GM12878 (cell line): ENCODE data around the gene P4HA3. TPM values are rescaled to one million over a fixed set of nuclear protein-coding genes. Genes with fewer than 3 reads are reported as not detected.

ENCODE experiments used
- ATAC-seq: fragments of 200-7000 bp; cut with Tn5 transposase; 3 replicates; pipeline ENCODE4 v1.9.1; 2020; ENCODE audit warnings: mild to moderate bottlenecking, moderate library complexity
- BruUV-seq: library from RNA; stranded (reverse); fragments of 400-500 nt; replicated peaks from 2 replicates; lab custom pipeline; 2021; lab: Mats Ljungman, UMichigan
- CTCF ChIA-PET: fragments of 300-600 bp; sonication (Branson Sonifier 250); formaldehyde crosslinking; extraction: SDS; loops from one replicate; lab custom pipeline; 2021; ENCODE audit warnings: inconsistent platforms; lab: Yijun Ruan, JAX
- POLR2A ChIA-PET: fragments of 350-600 bp; formaldehyde crosslinking; extraction: SDS; loops from one replicate; lab custom pipeline; 2021; ENCODE audit warnings: inconsistent platforms; lab: Charles Lee
- RAD21 ChIA-PET: fragments of 300-600 bp; sonication (Branson Sonifier 250); formaldehyde crosslinking; loops from one replicate; lab custom pipeline; 2023; ENCODE audit warnings: antibody characterized with exemption; ENCODE audit not compliant: unreplicated experiment; lab: Charles Lee
- SMC1A ChIA-PET: fragments of 300-600 bp; sonication (Branson Sonifier 250); formaldehyde crosslinking; loops from one replicate; lab custom pipeline; 2023; ENCODE audit not compliant: unreplicated experiment, uncharacterized antibody; lab: Charles Lee
- DNase-seq: peaks from one replicate; pipeline ENCODE4 v3.0.0-alpha.2; 2011; ENCODE audit warnings: low read depth, low spot score
- FAIRE-seq: peaks from 3 replicates; lab custom pipeline; 2011; peaks lifted over from hg19 to GRCh38; lab: Jason Lieb, UNC
- H2AFZ ChIP-seq: 2 replicates; pipeline ENCODE4 v1.6.0; 2011; ENCODE audit warnings: low read depth, low read length, control low read depth; ENCODE audit not compliant: control insufficient read depth
- H3K27ac ChIP-seq: 2 replicates; pipeline ENCODE4 v1.5.1; 2011; ENCODE audit warnings: control low read depth; ENCODE audit not compliant: control insufficient read depth, insufficient read depth
- H3K27me3 ChIP-seq, 2 experiments: replicated peaks in 1 of 2; 2 replicates each; pipeline versions ENCODE4 v1.6.0 to v1.6.1; 2011; ENCODE audit warnings: low read length in 1 of 2; ENCODE audit not compliant: control insufficient read depth in 2 of 2, insufficient read depth in 2 of 2
- H3K36me3 ChIP-seq, 2 experiments: 2 replicates each; pipeline ENCODE4 v1.5.1; 2011; ENCODE audit warnings: low read length in 1 of 2; ENCODE audit not compliant: control insufficient read depth in 2 of 2, insufficient read depth in 2 of 2
- H3K4me1 ChIP-seq: 2 replicates; pipeline ENCODE4 v1.6.1; 2011; ENCODE audit warnings: mild to moderate bottlenecking, low read length, moderate library complexity, mixed read lengths; ENCODE audit not compliant: control insufficient read depth, insufficient read depth
- H3K4me2 ChIP-seq: 2 replicates; pipeline ENCODE4 v1.6.0; 2011; ENCODE audit warnings: control low read depth; ENCODE audit not compliant: control insufficient read depth, insufficient read depth
- H3K4me3 ChIP-seq: fragments of 200-600 bp; sonication (generic); 2 replicates; pipeline ENCODE4 v1.5.1; 2016
- H3K79me2 ChIP-seq: 2 replicates; pipeline ENCODE4 v1.6.0; 2011; ENCODE audit warnings: low read length; ENCODE audit not compliant: control insufficient read depth, insufficient read depth
- H3K9ac ChIP-seq: 2 replicates; pipeline ENCODE4 v1.8.0; 2011; ENCODE audit warnings: low read length, control low read depth, mixed read lengths; ENCODE audit not compliant: control insufficient read depth, insufficient read depth
- H3K9me3 ChIP-seq: replicated peaks from 3 replicates; pipeline ENCODE4 v1.5.1; 2011; ENCODE audit warnings: mild to moderate bottlenecking, low read length; ENCODE audit not compliant: control insufficient read depth, insufficient read depth
- H4K20me1 ChIP-seq: 2 replicates; pipeline ENCODE4 v1.6.0; 2011; ENCODE audit not compliant: control insufficient read depth, insufficient read depth
- ATF7 ChIP-seq: fragments of 450-650 bp; IDR thresholded peaks from 2 replicates; pipeline ENCODE4 v1.6.1; 2016; ENCODE audit warnings: low read depth, mild to moderate bottlenecking
- E4F1 ChIP-seq: fragments of 450-650 bp; IDR thresholded peaks from 2 replicates; pipeline ENCODE4 v1.6.1; 2018; ENCODE audit warnings: borderline replicate concordance, mild to moderate bottlenecking; ENCODE audit not compliant: partially characterized antibody
- HDAC2 ChIP-seq: fragments of 200-600 bp; sonication (generic); IDR thresholded peaks from 2 replicates; pipeline ENCODE4 v1.6.1; 2017
- HSF1 ChIP-seq: fragments of 150-350 bp; IDR thresholded peaks from 2 replicates; pipeline ENCODE4 v1.6.1; 2014; ENCODE audit warnings: mild to moderate bottlenecking, low read depth, low read length
- NR2C2 ChIP-seq: IDR thresholded peaks from 2 replicates; pipeline ENCODE4 v1.6.1; 2011; ENCODE audit warnings: borderline replicate concordance, low read depth; ENCODE audit not compliant: control insufficient read depth, insufficient read length
- SMC3 ChIP-seq: IDR thresholded peaks from 2 replicates; pipeline ENCODE4 v1.6.1; 2011; ENCODE audit warnings: low read length, improper control_type of control experiment, borderline replicate concordance
- STAT3 ChIP-seq: IDR thresholded peaks from 2 replicates; pipeline ENCODE4 v1.6.1; 2011; ENCODE audit warnings: low read depth, low read length, improper control_type of control experiment
- ZBTB33 ChIP-seq: fragments of 450-650 bp; IDR thresholded peaks from 2 replicates; pipeline ENCODE4 v1.6.1; 2017; ENCODE audit warnings: mild to moderate bottlenecking
- ZNF687 ChIP-seq: fragments of 450-650 bp; IDR thresholded peaks from 2 replicates; pipeline ENCODE4 v1.6.1; 2017; ENCODE audit warnings: mild to moderate bottlenecking, moderate library complexity
- ZZZ3 ChIP-seq: IDR thresholded peaks from 2 replicates; pipeline ENCODE4 v1.6.1; 2011; ENCODE audit warnings: low read depth; ENCODE audit not compliant: control insufficient read depth, insufficient read length
- WGBS: methylation state at CpG from one replicate; pipeline ENCODE4 v1.1.6; 2016; ENCODE audit warnings: low lambda C conversion rate; ENCODE audit not compliant: insufficient replicate concordance, insufficient coverage; ENCODE audit errors: missing lambda C conversion rate; 5-methylcytosine and 5-hydroxymethylcytosine counted together
- in situ Hi-C: fragments of 300-500 bp; cut with MboI; formaldehyde crosslinking; loops from 9 replicates; pipeline ENCODE4 v1.14.3; 2018; ENCODE audit warnings: mixed read lengths
- intact Hi-C: fragments of 100-400 bp; cut with micrococcal nuclease; formaldehyde crosslinking; loops from one replicate; pipeline ENCODE4 v1.14.2; 2022; ENCODE audit not compliant: unreplicated experiment
- polyA plus RNA-seq, 11 experiments: library from polyadenylated mRNA; depleted of rRNA in 4 of 11; unstranded in 6 of 11; stranded (reverse) in 5 of 11; fragments of >200 nt; fragmentation: Nextera tagmentation in 4 of 11; fragmentation: Illumina TruSeq in 1 of 11; extraction: Ambion mirVana in 4 of 11; extraction: Trizol in 1 of 11; gene quantifications; 1 replicate in 1 of 11; 2 replicates in 10 of 11; pipeline versions ENCODE4 v1.2.1 to v1.2.3, GENCODE V29; 2011 to 2016; ENCODE audit warnings: inconsistent platforms in 2 of 11, missing spikeins in 2 of 11, low read depth in 1 of 11
- total RNA-seq, 4 experiments: library from RNA; depleted of rRNA in 3 of 4; stranded (reverse); fragments of >200 nt in 3 of 4; fragmentation: Illumina TruSeq in 1 of 4; extraction: Trizol in 1 of 4; gene quantifications; 2 replicates each; pipeline versions ENCODE4 v1.2.1 to v1.2.3, GENCODE V29; 2013 to 2021

The P4HA3 gene
- total and polyA plus RNA-seq, 10 of the 15 experiments (the other 5 are each of a cell fraction or from before 2014, with no cell fraction given): 0.08 TPM; not detected in 9

- TF ChIP-seq ZBTB33 (no peak), HDAC2 (no peak), STAT3 (no peak), SMC3 (no peak)
Observed at GRCh38 chr11:74325649-74326645, 14.5 kb upstream of the P4HA3 start (continued).

GRCh38 chr11:74322667-74323066 lies 11.2 kb upstream of the P4HA3 start:
- Histone ChIP-seq H3K27me3 (0 out of 4 replicates have a peak, but pooled peaks cover 0 to 3% of the 10 kb centered on the region in 2 experiments), H3K79me2 (no peaks in the 10 kb centered on the region), H3K9ac (no peak overlapping the region), H4K20me1 (no peaks in the 10 kb centered on the region), H2AFZ (no peak overlapping the region), H3K36me3 (no peaks in the 10 kb centered on the region), H3K27ac (no peak overlapping the region), H3K4me2 (no peak overlapping the region), H3K4me1 (no peaks in the 10 kb centered on the region), H3K9me3 (no peaks in the 10 kb centered on the region), H3K4me3 (no peak overlapping the region)
- BruUV-seq: no TSS peak
- DNase-seq (no peak), FAIRE-seq (no peak), ATAC-seq (no peak)
- CTCF ChIA-PET: interaction anchor here (1.9 kb wide), 1 partner anchor 10 kb away, joined by 3 read pairs; no protein-coding TSS in a partner anchor
- RAD21 ChIA-PET: interaction anchor here (1.2 kb wide), 1 partner anchor 67 kb away, joined by 7 read pairs; no protein-coding TSS in a partner anchor
- 53% methylated on average over 2 of the region's 2 CpGs for WGBS
- SMC1A ChIA-PET: no interaction called here
- POLR2A ChIA-PET: no interaction called here
- in situ Hi-C loops: no loop called here
- intact Hi-C loops: loop anchor here (1.0 kb wide), 1 partner anchor 66 kb away; no protein-coding TSS in a partner anchor
- TF ChIP-seq ATF7: no peak
- no peak for TF ChIP-seq NR2C2
- no peak for TF ChIP-seq E4F1
- TF ChIP-seq ZZZ3: no peak
- no peak for TF ChIP-seq ZNF687
- TF ChIP-seq HSF1: no peak
